ENCODE results near the gene SPNS2. TPM values are rescaled to one million over a fixed set of nuclear protein-coding genes. Genes with fewer than 3 reads are reported as not detected.

The SPNS2 gene
- total and polyA plus RNA-seq, 2 experiments from 2014 or later = 1.7 to 2.3 TPM

DNA sequence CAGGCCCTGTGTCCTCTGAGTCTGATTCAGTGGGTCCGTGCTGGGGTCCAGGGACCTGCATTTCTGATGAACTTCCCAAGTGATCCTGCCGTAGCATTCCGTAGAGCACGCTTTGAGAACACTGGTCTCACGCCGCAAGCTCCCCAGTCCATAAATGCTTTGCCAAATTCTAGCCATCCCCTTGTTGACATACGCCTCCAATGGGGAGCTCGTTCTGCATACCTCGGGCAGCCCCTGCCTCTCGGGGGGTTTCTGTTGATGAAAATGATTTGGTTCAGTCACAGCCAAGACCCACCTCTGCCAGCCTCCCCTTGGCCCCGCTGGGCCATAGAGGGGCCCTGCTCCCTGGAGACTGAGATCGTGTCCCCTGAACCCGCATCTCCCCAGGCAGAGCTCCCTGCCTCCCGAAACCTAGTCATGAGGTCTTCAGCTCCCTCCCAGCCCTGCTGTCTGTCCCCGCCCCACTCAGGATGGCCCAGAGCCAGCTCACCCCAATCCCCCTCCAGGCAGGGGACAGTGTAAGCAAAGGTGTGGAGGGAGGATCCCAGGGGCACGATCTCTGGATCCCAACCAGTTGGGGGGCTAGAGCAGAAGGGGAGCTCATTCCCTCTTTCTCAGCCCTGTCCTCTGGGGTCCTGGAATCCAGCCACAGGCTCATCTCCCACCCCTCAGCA lies 16.2 kb upstream of the SPNS2 start:
- H3K9me2 ChIP-seq (ENCODE audit: insufficient read depth) = no peaks in the 10 kb centered on the region
- H3K4me1 ChIP-seq (ENCODE audit: insufficient read depth) = no peaks in the 10 kb centered on the region
- no peaks in the 10 kb centered on the region for H4K20me1 ChIP-seq (replicated peaks; ENCODE audit: insufficient read depth)
- H3F3A ChIP-seq (replicated peaks; ENCODE audit: low read depth) = no peaks in the 10 kb centered on the region
- TF ChIP-seq ZNF331 (CRISPR knock-in tag; IDR thresholded peaks at IDR 0.05; ENCODE audit: low read depth) = no peak
- no peak for TF ChIP-seq ZNF462 (CRISPR knock-in tag; IDR thresholded peaks at IDR 0.05)
- TF ChIP-seq NANOG (IDR thresholded peaks at IDR 0.05; ENCODE audit: borderline replicate concordance) = no peak
- TF ChIP-seq, protein P1, sequence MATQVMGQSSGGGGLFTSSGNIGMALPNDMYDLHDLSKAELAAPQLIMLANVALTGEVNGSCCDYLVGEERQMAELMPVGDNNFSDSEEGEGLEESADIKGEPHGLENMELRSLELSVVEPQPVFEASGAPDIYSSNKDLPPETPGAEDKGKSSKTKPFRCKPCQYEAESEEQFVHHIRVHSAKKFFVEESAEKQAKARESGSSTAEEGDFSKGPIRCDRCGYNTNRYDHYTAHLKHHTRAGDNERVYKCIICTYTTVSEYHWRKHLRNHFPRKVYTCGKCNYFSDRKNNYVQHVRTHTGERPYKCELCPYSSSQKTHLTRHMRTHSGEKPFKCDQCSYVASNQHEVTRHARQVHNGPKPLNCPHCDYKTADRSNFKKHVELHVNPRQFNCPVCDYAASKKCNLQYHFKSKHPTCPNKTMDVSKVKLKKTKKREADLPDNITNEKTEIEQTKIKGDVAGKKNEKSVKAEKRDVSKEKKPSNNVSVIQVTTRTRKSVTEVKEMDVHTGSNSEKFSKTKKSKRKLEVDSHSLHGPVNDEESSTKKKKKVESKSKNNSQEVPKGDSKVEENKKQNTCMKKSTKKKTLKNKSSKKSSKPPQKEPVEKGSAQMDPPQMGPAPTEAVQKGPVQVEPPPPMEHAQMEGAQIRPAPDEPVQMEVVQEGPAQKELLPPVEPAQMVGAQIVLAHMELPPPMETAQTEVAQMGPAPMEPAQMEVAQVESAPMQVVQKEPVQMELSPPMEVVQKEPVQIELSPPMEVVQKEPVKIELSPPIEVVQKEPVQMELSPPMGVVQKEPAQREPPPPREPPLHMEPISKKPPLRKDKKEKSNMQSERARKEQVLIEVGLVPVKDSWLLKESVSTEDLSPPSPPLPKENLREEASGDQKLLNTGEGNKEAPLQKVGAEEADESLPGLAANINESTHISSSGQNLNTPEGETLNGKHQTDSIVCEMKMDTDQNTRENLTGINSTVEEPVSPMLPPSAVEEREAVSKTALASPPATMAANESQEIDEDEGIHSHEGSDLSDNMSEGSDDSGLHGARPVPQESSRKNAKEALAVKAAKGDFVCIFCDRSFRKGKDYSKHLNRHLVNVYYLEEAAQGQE (IDR thresholded peaks at IDR 0.05; ENCODE audit: unreplicated experiment) = no peak
- TF ChIP-seq JUNB (IDR thresholded peaks at IDR 0.05; ENCODE audit: unreplicated experiment) = no peak
- TF ChIP-seq ZNF114 (CRISPR knock-in tag; IDR thresholded peaks at IDR 0.05) = no peak
- no peak for TF ChIP-seq STAT1 (IDR thresholded peaks at IDR 0.05; ENCODE audit: unreplicated experiment)
- TF ChIP-seq, protein P2, sequence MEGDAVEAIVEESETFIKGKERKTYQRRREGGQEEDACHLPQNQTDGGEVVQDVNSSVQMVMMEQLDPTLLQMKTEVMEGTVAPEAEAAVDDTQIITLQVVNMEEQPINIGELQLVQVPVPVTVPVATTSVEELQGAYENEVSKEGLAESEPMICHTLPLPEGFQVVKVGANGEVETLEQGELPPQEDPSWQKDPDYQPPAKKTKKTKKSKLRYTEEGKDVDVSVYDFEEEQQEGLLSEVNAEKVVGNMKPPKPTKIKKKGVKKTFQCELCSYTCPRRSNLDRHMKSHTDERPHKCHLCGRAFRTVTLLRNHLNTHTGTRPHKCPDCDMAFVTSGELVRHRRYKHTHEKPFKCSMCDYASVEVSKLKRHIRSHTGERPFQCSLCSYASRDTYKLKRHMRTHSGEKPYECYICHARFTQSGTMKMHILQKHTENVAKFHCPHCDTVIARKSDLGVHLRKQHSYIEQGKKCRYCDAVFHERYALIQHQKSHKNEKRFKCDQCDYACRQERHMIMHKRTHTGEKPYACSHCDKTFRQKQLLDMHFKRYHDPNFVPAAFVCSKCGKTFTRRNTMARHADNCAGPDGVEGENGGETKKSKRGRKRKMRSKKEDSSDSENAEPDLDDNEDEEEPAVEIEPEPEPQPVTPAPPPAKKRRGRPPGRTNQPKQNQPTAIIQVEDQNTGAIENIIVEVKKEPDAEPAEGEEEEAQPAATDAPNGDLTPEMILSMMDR (conservative IDR thresholded peaks at IDR 0.05; ENCODE audit: low read depth in 2 of 2) = no peak
- no peaks in the 10 kb centered on the region for H3K36me3 Mint-ChIP-seq (ENCODE audit: low read depth)
- no peak overlapping the region for H3K27ac Mint-ChIP-seq
- no peaks in the 10 kb centered on the region for H3K79me2 ChIP-seq (replicated peaks; ENCODE audit: insufficient read depth)
- no peak overlapping the region for H3K4me3 ChIP-seq
- H3K27me3 Mint-ChIP-seq (ENCODE audit: insufficient read depth, low read depth, poor library complexity) = peaks cover 18% of the 10 kb centered on the region
- DNase-seq (ENCODE audit: low spot score) (no peak), ATAC-seq (no peak; the same call in 2 of the 3 replicates)
- H3K4me2 ChIP-seq = no peak overlapping the region
- H3K9me3 Mint-ChIP-seq = no peaks in the 10 kb centered on the region
- peaks cover 11% of the 10 kb centered on the region; the same call in 2 of the 3 replicates for H3K4me1 Mint-ChIP-seq
- H2AFZ ChIP-seq = no peak overlapping the region
- H3K27me3 ChIP-seq (ENCODE audit: insufficient read depth) = no peaks in the 10 kb centered on the region
- H3K27ac ChIP-seq (ENCODE audit: low read depth) = no peak overlapping the region
- H3K36me3 ChIP-seq (ENCODE audit: insufficient read depth) = no peaks in the 10 kb centered on the region
- H3K4me3 Mint-ChIP-seq = no peak overlapping the region

All from GM23338 (cell line).